Measurements from ENCODE around the gene TIMM29. TPM values are rescaled to one million over a fixed set of nuclear protein-coding genes. Genes with fewer than 3 reads are reported as not detected.
A peak's percentile ranks its signal among the peaks of the same experiment; 100 is the strongest.

Gene TIMM29
- total RNA-seq, 4 donors from 2014 or later: 27.1 to 40.4 (median 32.8) TPM

DNA sequence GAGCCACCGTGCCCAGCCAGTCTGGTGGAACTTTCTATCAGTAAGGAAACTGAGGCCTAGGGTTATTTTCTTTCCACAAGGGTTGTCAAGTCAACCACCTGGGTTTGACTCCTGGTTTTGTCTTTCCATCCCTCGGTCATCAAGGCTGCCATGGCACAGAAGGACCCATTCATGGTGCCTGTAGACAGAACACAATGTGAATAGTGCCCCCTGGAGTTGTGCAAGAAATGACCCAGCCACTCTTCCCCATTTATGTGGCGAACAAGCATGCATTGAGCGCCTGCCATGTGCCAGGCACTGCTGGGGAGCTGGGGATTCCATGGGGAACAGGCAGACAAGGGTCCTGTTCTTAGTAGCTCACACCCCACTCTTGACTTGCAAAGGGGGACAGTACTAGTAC is 36.3 kb downstream of the TIMM29 start:
- H3K9me3 ChIP-seq: no peaks in the 10 kb centered on the region
- peaks cover 0 to 48% (median 14%) of the 10 kb centered on the region in 4 donors for H3K4me1 ChIP-seq
- WGBS, 2 donors: 96 to 97% methylated on average over 4 of the region's 4 CpGs
- TF ChIP-seq, protein P1, sequence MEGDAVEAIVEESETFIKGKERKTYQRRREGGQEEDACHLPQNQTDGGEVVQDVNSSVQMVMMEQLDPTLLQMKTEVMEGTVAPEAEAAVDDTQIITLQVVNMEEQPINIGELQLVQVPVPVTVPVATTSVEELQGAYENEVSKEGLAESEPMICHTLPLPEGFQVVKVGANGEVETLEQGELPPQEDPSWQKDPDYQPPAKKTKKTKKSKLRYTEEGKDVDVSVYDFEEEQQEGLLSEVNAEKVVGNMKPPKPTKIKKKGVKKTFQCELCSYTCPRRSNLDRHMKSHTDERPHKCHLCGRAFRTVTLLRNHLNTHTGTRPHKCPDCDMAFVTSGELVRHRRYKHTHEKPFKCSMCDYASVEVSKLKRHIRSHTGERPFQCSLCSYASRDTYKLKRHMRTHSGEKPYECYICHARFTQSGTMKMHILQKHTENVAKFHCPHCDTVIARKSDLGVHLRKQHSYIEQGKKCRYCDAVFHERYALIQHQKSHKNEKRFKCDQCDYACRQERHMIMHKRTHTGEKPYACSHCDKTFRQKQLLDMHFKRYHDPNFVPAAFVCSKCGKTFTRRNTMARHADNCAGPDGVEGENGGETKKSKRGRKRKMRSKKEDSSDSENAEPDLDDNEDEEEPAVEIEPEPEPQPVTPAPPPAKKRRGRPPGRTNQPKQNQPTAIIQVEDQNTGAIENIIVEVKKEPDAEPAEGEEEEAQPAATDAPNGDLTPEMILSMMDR (IDR thresholded peaks at IDR 0.05): no peak
- no peak for TF ChIP-seq POLR2A (IDR thresholded peaks at IDR 0.05)
- no peak for TF ChIP-seq EP300 (IDR thresholded peaks at IDR 0.05)
- no peak for DNase-seq (ENCODE audit: low spot score in 2 of 2)
- no peak overlapping the region for H3K4me3 ChIP-seq
- no peak overlapping the region for H3K27ac ChIP-seq
- no peaks in the 10 kb centered on the region for H3K27me3 ChIP-seq
- H3K36me3 ChIP-seq: peaks cover 0 to 6% (median 0%) of the 10 kb centered on the region in 3 donors

DNA sequence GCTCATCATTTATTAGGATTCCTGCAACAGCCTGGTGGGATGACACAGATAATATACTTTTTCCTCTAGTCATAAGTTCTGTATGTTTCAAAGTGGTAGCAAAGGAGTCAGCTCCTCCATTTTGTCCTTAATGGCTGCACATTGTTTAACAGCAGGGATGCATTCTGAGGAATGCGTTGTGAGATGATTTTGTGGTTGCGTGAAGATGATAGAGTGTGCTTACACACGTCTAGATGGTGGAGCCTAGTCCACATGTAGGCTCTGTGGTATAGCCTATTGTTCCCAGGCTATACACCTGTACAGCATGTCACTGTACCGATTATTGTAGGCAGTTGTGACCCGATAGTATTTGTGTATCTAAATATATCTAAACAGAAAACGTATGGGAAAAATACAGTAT is 36.8 kb downstream of the TIMM29 start:
- Histone ChIP-seq H3K36me3 (peaks cover 0 to 6% (median 0%) of the 10 kb centered on the region in 3 donors), H3K4me3 (no peak overlapping the region), H3K4me1 (peaks cover 0 to 48% (median 12%) of the 10 kb centered on the region in 4 donors), H3K9me3 (no peaks in the 10 kb centered on the region), H3K27ac (no peak overlapping the region), H3K27me3 (no peaks in the 10 kb centered on the region)
- WGBS, 2 donors: 78 to 80% methylated on average over 6 of the region's 6 CpGs
- TF ChIP-seq EP300 (IDR thresholded peaks at IDR 0.05) (no peak), POLR2A (IDR thresholded peaks at IDR 0.05) (no peak)
- TF ChIP-seq, protein P1 (IDR thresholded peaks at IDR 0.05): no peak
- no peak for DNase-seq (ENCODE audit: low spot score in 2 of 2)

DNA sequence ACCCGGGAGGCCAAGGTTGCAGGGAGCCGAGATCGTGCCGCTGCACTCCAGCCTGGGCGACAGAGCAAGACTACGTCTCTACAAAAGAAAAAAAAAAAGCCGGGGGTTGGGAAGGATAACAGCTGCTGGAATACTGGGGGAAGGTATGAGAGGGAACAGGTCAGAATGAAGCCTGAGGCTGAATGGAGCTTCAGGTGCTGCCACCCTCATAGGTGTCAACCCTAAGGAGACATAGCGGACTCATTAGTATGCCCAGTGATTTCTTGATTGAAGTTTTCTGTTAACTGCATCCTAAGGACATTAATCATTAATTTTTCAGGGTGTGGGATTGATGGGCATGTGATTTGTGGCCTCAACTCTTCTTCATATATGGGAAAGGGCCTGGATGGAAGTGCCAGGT is 38.2 kb downstream of the TIMM29 start:
- 89 to 92% methylated on average over 8 of the region's 8 CpGs for WGBS, 2 donors
- Histone ChIP-seq H3K36me3 (peaks cover 0 to 6% (median 0%) of the 10 kb centered on the region in 3 donors), H3K4me3 (no peak overlapping the region), H3K27ac (no peak overlapping the region), H3K27me3 (no peaks in the 10 kb centered on the region), H3K9me3 (no peaks in the 10 kb centered on the region), H3K4me1 (peaks cover 0 to 50% (median 12%) of the 10 kb centered on the region in 4 donors)
- TF ChIP-seq POLR2A (IDR thresholded peaks at IDR 0.05) (no peak), EP300 (IDR thresholded peaks at IDR 0.05) (no peak)
- TF ChIP-seq, protein P1 (IDR thresholded peaks at IDR 0.05): no peak
- no peak for DNase-seq (ENCODE audit: low spot score in 2 of 2)

DNA sequence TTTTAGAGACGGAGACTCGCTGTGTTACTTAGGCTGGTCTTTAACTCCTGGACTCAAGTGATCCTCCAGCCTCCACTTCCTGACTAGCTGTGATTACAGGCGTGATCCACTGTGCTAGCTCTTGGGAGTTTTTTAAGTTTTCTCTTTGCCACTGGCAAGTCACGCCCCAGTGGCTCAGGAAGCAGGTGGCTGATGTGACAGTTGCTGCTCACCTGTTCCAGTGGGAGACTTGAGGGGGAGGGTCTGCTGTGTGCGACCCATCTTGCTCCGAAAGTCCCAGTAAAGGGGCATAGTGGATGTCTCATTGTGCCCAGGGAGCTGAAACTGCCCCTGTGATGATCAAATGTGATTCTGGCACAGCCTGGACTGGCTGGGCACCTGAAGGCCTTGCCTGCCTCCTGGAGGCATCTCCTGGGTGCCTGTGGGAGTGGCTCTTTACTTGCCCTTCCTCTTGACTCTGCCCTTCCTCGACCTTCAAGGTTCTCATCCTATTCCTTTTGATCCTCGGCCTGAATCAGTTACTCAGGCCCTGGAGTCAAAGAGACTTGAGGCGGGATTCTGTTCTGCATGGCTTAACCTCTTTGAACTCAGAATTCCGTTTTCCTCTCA is 40.0 kb downstream of the TIMM29 start:
- Histone ChIP-seq H3K27me3 (no peaks in the 10 kb centered on the region), H3K36me3 (peaks cover 0 to 11% (median 0%) of the 10 kb centered on the region in 3 donors)
- 44 to 54% methylated on average over 8 to 10 of the region's 10 CpGs for WGBS, 2 donors

More for the DNA sequence above, 40.0 kb downstream of the TIMM29 start:
- Histone ChIP-seq H3K4me1 (peaks cover 0 to 32% (median 2%) of the 10 kb centered on the region in 4 donors), H3K9me3 (no peaks in the 10 kb centered on the region), H3K27ac (peak overlapping the region in 2 of 4 donors; percentile 38 to 43), H3K4me3 (no peak overlapping the region)
- TF ChIP-seq, protein P1 (IDR thresholded peaks at IDR 0.05): no peak
- no peak for TF ChIP-seq EP300 (IDR thresholded peaks at IDR 0.05)
- TF ChIP-seq POLR2A (IDR thresholded peaks at IDR 0.05): no peak
- DNase-seq (ENCODE audit: low spot score in 2 of 2): no peak
